ENCODE data around the gene ALDH8A1. TPM values are rescaled to one million over a fixed set of nuclear protein-coding genes. Genes with fewer than 3 reads are reported as not detected.

The ALDH8A1 gene
- total and polyA plus RNA-seq, 10 of the 15 experiments (the other 5 are each of a cell fraction or from before 2014, with no cell fraction given): 0.13 to 1.8 (median 0.62) TPM; not detected in 3

- H3K9ac ChIP-seq (ENCODE audit: control insufficient read depth, insufficient read depth, low read length): no peak overlapping the region
- ATAC-seq: no peak
- RAD21 ChIA-PET (ENCODE audit: unreplicated experiment): interaction anchor here (2.7 kb wide), 1 partner anchor 20 kb away, joined by 10 read pairs; no protein-coding TSS in a partner anchor
- 4% methylated on average over 2 of the region's 2 CpGs for WGBS (ENCODE audit: insufficient coverage, insufficient replicate concordance, low lambda C conversion rate, missing lambda C conversion rate)
- no peaks in the 10 kb centered on the region for H3K79me2 ChIP-seq (ENCODE audit: control insufficient read depth, insufficient read depth, low read length)
- in situ Hi-C loops (cut with MboI) (no loop called here), intact Hi-C loops (cut with micrococcal nuclease; ENCODE audit: unreplicated experiment) (no loop called here)
- DNase-seq (ENCODE audit: low read depth, low spot score): no peak
- H2AFZ ChIP-seq (ENCODE audit: control insufficient read depth, low read depth, low read length): no peak overlapping the region
- no peaks in the 10 kb centered on the region for H3K36me3 ChIP-seq (ENCODE audit: control insufficient read depth in 2 of 2, insufficient read depth in 2 of 2, low read length in 1 of 2)
- POLR2A ChIA-PET: no interaction called here
- SMC1A ChIA-PET (ENCODE audit: uncharacterized antibody, unreplicated experiment): no interaction called here
- CTCF ChIA-PET: interaction anchor here (0.9 to 3.1 kb wide), 3 partner anchors 19 to 789 kb away, joined by 3 to 22 read pairs (median 3); no protein-coding TSS in a partner anchor
- H3K4me3 ChIP-seq: no peak overlapping the region
- H3K4me2 ChIP-seq (ENCODE audit: control insufficient read depth, insufficient read depth): no peak overlapping the region
- H3K27ac ChIP-seq (ENCODE audit: control insufficient read depth, insufficient read depth): no peak overlapping the region
- no peaks in the 10 kb centered on the region for H3K27me3 ChIP-seq (replicated peaks in 1 of 2; ENCODE audit: control insufficient read depth in 2 of 2, insufficient read depth in 2 of 2, low read length in 1 of 2)
- no TSS peak for BruUV-seq (replicated peaks)
- no peak for FAIRE-seq
- H3K4me1 ChIP-seq (ENCODE audit: control insufficient read depth, insufficient read depth, low read length): no peaks in the 10 kb centered on the region
- no peaks in the 10 kb centered on the region for H4K20me1 ChIP-seq (ENCODE audit: control insufficient read depth, insufficient read depth)
- no peaks in the 10 kb centered on the region for H3K9me3 ChIP-seq (replicated peaks; ENCODE audit: control insufficient read depth, insufficient read depth, low read length)
- TF ChIP-seq STAT1 (conservative IDR thresholded peaks at IDR 0.05) (no peak), PAX8 (IDR thresholded peaks at IDR 0.05) (no peak), CTCF (IDR thresholded peaks at IDR 0.05 in 2 of 3, conservative IDR thresholded peaks at IDR 0.05 in 1 of 3; ENCODE audit: control insufficient read depth in 2 of 3, extremely low read depth in 1 of 3, insufficient read depth in 1 of 3, low read depth in 3 of 3, low read length in 3 of 3) (no peak), HDAC6 (IDR thresholded peaks at IDR 0.05; ENCODE audit: unreplicated experiment) (no peak), REST (IDR thresholded peaks at IDR 0.05; ENCODE audit: low read depth, low read length) (no peak), CUX1 (IDR thresholded peaks at IDR 0.05; ENCODE audit: insufficient replicate concordance, low read depth, low read length) (no peak), IKZF1 (conservative IDR thresholded peaks at IDR 0.05) (no peak), SP1 (IDR thresholded peaks at IDR 0.05; ENCODE audit: low read depth, low read length) (no peak), BCLAF1 (IDR thresholded peaks at IDR 0.05) (no peak), SMAD5 (IDR thresholded peaks at IDR 0.05; ENCODE audit: low read depth) (no peak), KLF5 (IDR thresholded peaks at IDR 0.05; ENCODE audit: partially characterized antibody) (no peak)
Measured at GRCh38 chr6:134920422-134920821, 29.5 kb downstream of the ALDH8A1 start.
